RKO (cell line): ENCODE measurements around the gene RPUSD1.
A peak's percentile ranks its signal among the peaks of the same experiment; 100 is the strongest.

Source experiments
- DNase-seq: peaks from one replicate; pipeline ENCODE4 v3.0.0-alpha.2; 2016; ENCODE audit warnings: low spot score

RPUSD1 gene

GRCh38 chr16:799111-799947 is 11.1 kb upstream of the RPUSD1 start:
- DNase-seq, result peak; percentile 33

DNA sequence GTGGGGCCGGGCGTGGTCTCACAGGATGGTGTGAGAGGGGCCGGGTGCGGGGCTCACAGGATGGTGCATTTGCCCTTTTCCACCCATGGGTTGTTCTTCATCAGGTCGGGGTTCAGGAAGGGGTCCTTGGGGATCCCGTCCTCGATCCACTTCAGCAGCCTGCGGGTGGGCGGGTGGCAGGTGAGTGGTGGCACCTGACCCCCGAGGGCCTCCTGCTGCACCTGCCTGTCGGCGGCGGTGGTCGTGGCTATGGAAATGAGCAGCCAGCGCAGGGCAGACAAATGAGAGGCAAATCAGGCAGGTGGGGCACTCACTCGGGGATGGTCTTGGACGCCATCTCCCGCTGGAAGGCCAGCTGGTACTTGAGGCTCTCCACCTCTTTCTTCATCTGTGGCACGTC is 10.5 kb upstream of the RPUSD1 start:
- no peak for DNase-seq

- no peak for DNase-seq
These were observed 9.5 kb upstream of the RPUSD1 start for GRCh38 chr16:797686-798085.

DNA sequence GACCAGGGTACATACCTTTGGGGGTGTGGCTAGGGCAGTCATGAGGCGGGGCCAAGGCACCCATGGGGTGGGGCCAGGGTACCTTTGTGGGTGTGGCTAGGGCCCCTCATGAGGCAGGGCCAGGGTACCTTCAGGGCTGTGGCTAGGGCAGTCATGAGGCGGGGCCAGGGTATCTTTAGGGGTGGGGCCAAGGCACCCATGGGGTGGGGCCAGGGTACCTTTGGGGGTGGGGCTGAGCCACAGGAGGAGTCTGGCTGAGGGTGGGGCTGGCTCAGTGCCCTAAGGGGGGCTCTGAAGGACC is 8.9 kb upstream of the RPUSD1 start:
- no peak for DNase-seq

DNA sequence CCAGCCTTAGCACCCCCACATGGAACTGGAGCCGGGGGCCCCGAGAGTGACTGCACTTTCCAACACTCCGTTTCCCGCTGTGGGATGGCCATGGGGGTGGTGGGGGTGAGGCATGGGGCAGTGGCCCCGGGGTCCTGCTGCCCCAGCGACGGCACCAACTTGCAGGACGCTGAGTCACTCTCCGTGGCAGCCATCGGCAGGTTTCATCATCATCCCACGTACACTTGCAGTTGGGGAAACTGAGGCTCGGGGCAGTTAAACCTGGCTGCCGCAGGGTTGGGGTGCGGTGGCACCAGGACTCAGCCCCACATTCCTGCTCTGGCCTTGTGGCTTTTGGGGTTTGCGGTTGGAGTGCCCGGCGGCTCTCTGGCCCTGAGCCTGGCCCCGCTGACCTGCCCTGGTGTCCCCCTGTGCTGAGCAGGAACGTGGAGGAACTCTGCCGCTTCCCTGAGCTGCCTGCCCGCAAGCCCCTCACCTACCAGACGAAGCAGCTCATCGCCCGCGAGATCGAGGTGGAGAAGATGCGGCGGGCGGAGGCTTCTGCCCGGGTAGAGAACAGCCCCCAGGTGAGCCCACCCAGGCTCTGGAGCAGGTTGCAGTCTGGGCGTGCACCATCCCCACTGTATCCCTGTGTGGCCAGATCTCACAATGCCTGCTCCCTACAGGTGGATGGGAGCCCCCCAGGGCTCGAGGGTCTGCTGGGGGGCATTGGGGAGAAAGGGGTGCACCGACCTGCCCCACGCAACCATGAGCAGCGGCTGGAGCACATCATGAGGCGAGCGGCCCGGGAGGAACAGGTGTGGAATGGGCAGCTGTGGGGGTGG is 8.3 kb upstream of the RPUSD1 start:
- DNase-seq, result no peak

DNA sequence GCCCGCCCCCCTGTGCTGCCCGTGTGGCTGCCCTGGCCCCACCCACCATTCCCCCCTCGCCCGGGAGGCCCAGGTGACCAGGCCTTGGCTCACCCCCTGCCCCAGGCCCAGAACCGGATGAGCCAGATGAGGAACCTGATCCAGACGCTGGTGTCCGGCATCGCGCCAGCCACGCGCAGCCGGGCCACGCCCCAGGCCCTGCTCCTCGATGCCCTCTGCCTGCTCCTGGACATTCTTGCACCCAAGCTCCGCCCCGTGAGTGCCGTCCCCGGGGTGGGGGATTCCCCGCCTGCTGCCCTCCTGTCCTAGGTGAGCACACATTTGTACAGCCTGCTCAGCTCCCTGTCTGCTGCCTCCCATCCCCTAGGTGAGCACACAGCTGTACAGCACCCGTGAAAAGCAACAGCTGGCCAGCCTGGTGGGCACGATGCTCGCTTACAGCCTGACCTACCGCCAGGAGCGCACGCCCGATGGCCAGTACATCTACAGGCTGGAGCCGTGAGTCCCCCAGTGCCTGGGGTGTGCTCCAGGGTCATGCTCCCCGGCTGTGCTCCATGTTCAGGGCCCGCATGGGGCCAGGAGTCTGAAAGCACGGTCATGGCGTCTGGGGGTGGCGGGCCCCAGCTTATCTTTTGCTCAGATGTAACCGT is 7.5 kb upstream of the RPUSD1 start:
- no peak for DNase-seq

DNA sequence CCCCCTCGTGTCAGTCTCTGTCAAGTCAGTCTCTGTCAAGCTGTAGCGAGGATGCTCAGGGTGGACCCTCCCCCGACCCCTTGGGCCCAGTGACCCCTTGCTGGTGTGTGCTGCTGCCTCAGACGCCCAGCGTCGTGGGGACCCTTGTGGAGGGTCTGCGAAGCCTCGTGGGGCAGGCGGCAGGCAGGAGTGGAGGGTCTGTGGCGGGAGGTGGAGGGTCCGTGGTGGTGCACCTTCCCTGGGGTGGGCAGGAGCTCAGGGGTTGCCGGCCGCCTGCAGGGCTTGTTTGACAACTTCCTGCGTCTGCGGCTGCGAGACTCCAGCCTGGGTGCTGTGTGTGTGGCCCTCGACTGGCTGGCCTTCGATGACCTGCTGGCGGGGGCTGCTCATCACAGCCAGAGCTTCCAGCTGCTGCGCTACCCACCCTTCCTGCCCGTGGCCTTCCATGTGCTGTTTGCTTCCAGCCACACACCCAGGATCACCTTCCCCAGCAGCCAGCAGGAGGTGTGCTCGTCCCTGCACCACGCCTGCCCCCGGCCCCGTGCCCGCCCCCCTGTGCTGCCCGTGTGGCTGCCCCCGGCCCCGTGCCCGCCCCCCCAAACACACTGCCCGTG is 6.8 kb upstream of the RPUSD1 start:
- DNase-seq, result no peak

DNA sequence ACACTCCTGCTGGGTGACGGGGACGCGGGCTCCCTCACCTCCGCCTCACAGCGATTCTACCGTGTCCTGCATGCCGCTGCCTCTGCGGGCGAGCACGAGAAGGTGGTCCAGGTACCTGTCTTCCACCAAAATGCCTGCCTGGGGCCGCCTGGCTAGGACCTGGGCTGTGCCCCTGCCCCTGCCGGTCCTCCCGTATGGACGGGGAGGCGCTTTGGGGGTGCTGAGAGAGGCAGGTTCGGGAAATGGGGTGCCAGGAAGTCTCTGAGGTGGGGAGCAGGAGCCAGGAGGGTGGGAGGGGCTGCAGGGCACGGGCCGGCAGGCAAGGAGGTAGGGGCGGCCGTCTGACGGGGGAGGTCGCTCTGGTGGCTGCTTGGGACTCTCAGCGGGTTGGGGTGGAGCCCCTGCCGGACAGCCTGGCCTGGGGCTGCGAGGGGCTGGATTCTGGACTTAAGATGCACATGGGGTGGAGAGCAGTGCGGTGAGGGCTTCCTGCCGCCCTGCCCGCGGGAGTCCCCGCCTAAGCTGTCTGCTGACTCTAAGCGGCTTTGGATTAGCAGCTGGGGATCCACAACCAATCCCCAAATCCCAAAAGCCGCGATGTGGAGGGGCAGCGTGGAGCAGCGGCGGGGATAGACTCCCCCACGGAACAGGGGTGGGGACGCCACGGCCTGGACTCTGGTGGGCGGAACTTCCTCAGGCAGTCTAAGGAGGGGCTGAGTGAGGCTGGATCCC is 6.1 kb upstream of the RPUSD1 start:
- DNase-seq, result no peak

GRCh38 chr16:793414-793813 is 5.2 kb upstream of the RPUSD1 start:
- no peak for DNase-seq

GRCh38 chr16:792221-792995 is 4.2 kb upstream of the RPUSD1 start:
- DNase-seq, result no peak

- DNase-seq, result no peak
These were observed 3.0 kb upstream of the RPUSD1 start for GRCh38 chr16:791131-791530.

- no peak for DNase-seq
These were observed 1.9 kb upstream of the RPUSD1 start for GRCh38 chr16:790086-790485.

DNA sequence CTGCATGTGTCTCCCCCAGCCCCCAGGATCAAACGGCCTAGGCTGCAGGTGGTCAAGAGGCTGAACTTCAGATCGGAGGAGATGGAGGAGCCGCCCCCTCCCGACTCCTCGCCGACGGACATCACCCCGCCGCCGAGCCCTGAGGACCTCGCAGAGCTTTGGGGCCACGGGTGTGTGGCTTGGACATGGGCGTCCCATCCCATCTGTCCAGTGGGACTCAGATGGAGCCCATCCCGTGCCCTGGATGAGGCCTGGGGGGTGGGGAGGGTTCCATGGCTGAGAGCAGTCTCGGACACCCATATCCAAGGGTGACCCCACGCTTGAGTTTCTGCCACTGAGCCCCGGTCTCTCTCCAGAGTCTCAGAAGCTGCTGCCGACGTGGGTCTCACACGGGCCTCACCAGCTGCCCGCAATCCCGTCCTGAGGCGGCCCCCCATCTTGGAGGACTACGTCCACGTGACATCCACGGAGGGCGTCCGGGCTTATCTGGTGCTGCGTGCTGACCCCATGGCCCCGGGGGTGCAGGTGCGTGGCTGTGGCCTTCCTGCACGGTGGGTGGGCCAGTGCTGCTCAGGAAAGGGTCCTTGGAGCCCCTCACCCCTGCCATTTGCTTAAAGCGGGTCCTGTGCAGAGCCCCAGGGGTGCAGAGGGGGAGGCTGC is 1.1 kb upstream of the RPUSD1 start:
- DNase-seq, result no peak

DNA sequence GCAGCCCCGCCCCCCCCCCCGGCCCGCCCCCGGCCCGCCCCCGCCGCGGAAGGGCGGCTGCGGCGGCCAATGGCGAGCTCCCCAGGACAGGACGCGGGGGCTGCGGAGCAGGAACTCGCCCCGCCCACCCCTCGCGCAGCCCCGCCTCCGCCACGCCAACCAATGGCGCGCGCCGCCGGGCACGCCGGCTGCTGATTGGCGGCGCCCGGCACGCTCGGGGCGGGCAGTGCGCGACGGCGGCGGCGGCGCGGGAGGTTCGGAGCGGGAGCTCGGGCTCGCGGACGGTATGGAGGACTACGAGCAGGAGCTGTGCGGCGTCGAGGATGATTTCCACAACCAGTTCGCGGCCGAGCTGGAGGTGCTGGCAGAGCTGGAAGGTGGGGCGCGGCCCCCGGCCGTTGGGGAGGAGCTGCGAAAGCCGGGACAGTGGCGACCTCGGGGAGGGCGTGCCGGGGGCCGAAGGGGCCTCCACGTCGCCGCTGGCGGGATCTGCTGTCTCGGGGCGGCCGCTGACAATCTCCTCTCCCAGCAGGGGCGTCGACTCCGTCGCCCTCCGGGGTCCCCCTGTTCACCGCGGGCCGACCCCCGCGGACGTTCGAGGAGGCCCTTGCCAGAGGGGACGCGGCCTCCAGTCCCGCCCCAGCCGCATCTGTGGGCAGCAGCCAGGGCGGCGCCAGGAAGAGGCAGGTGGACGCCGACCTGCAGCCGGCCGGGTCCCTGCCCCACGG is 382 bp upstream of the RPUSD1 start, which contains the start of gene CHTF18:
Gene CHTF18 (plus strand): TSS at position 222 of the 728 bp plus-strand sequence. CDS start 65 bp downstream, at position 287.
- DNase-seq, result peak; percentile 90

GRCh38 chr16:787321-787966 is 737 bp downstream of the RPUSD1 start:
- DNase-seq, result peak; percentile 36

DNA sequence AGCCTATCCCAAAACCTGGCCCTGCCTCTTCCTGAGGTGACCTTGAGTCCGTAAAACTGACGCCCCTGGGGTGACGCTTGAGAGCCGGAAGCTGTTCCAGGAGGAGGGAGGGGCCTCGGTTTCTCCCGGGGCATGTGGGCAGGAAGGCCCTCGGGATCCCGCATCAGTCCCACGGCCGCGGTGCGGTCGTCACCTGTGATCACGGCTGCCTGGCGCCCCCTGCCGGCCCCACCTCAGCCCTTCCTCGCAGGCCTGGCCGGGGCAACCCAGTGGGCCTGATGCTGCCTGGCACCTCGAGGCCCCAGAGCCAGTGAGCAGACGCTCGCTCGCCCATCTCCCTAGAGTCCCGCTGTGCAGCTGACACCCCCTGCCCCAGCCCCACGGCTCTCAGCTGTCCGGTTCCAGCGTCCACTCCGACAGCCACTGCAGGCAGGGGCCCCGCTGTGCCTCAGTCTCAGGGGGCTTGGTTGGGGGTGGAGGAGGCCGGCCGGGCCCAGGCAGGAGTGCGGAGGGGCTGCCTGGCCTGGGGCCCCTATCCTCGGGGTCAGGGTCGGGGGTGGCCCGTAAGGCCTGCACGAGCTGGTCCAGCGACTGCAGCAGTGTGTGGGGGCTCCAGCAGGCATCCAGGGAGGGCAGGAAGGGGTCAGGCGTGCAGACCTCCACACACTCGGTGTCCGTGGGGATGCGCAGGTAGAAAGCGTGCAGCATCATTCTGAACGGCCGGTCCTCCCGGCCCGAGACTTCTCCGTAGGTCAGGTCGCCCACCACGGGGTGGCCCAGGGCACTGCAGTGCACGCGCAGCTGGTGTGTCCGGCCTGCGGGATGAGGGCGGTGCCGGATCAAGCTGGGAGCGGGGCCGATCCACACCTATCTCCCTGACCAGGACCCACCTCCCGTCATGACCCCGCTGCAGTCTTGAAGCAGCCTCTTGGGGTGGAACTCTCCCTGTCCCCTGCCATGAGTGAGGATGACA is 2.3 kb downstream of the RPUSD1 start:
- DNase-seq, result no peak

DNA sequence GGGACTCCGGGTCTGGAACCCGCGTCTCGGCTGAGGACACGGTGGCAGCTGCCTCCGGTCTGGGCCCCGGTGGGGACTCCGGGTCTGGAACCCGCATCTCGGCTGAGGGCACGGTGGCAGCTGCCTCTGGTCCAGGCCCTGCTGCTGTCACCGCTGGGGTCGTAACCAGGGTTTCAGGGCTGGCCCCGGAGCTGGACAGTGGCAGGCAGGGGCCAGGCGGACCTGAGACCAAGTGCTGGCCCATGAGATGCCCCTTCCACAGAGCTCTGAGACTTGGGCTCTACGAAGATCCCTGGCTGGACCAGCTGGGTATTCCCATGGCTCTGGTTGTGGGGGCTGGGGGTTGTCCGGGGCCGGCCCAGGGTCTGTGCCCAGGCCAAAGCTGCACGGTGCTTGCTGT is 3.8 kb downstream of the RPUSD1 start:
- DNase-seq, result no peak
